HG03378 (cell line): ENCODE data around the gene SBK3.
"Not testable (repeated sequence)": the region's sequence is repeated elsewhere in the genome, so short reads cannot be mapped to it uniquely, and the experiment has no call there.

Experiments used
- ATAC-seq: cut with Tn5 transposase; IDR thresholded peaks from one replicate; pipeline ENCODE4 v1.9.1; 2021; ENCODE audit warnings: mild to moderate bottlenecking, moderate library complexity; ENCODE audit not compliant: unreplicated experiment

SBK3 gene

DNA sequence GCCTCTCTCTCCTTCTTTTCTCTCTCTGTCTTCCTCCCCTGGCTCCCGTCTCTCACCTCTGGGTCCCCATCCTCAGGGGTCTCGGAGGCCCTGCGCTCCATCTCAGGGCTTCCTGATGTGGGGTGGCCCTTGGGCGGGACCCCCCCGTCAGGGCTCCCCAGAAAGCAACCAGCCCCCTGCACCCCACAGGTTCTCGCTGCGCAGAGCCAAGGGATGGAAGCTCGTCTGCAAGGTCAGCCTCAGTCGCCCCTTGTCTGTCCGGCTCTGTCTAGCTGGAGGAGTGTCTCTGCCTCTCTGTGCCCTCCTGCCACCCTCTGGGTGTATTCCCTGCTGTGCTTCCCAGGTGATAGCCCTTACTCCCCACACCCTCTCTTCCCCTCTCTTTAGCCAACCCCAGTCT lies at the start of gene SBK3:
Gene SBK3, minus strand, starts transcription at position 101 of the 400 bp plus-strand sequence. Its CDS starts 0 bp downstream, at position 101.
- ATAC-seq = no peak

GRCh38 chr19:55593096-55593772 lies 47.9 kb upstream of the SBK3 start:
- ATAC-seq = no peak

GRCh38 chr19:55592391-55593090 lies 47.2 kb upstream of the SBK3 start:
- ATAC-seq = no peak

GRCh38 chr19:55591555-55591954 lies 46.2 kb upstream of the SBK3 start:
- no peak for ATAC-seq

- ATAC-seq = no peak
Observed at GRCh38 chr19:55590617-55591016, 45.3 kb upstream of the SBK3 start.

DNA sequence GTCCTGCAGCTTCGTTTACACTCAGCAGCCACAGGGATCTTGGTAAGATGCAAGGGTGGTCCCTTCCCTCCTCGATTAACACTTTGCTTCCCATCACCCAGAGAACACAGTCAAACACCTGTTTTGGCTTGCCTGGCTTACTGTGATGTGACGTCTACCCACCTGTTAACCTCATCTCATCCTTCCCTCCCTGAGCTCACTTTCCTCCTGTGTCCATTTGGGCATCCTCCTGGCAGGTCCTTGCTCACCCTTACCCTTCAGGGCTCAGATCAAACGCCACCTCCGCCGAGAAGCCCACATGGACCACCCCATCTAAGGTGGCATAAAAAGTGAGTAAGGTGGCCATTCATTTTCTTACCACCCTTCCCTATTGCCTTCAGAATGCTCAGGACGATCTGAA lies 44.8 kb upstream of the SBK3 start:
- no peak for ATAC-seq

GRCh38 chr19:55588738-55589137 lies 43.4 kb upstream of the SBK3 start:
- no peak for ATAC-seq

GRCh38 chr19:55586976-55587668 lies 41.8 kb upstream of the SBK3 start:
- no peak for ATAC-seq

DNA sequence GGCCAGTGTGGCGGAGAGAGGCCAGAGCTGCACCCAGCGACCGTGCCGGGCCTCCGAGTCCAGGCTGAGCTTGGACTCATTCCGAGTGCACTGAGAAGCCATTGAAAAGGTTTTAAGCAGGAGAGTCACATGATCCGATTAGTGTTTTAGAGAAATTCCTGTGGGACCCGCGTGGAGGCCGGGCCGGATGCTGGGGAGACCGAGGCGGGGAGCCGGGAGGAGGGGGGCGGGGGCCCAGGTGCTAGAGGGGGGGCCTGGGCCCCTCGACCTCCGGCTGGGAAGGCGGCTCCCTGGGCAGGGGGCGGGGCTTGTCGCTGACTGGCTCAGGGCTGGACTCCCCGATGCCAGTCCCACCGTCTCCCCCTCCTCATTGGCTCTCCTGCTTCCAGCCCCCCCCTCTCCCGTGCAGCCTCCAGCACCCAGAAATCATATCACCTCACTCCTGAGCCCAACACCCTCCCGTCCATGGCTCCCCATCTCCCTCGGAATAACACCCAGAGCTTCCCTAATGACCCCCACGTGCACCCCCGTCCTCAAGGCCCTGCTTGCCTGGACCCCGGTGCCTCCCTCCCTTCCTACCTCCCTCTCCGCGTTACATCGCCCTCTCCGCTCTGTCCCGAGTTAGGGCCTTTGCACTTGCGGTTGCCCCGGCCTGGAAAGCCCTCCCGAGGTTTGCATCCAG lies 40.5 kb upstream of the SBK3 start:
- ATAC-seq = no peak

DNA sequence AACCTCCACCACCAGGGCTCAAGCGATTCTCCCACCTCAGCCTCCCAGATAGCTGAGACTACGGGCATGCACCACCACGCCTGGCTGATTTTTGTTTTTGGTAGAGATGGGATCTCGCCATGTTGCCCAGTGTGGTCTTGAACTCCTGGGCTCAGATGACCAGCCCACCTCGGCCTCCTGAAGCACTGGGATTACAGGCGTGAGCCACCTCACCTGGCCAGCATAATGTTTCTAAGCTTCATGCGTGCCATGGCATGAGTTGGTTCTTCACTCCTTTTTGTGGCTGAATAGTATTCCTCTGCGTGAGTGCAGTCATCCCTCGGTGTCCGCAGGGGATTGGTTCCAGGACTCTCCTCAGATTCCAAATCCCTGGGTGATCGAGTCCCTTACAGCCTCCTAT lies 39.5 kb upstream of the SBK3 start:
- no peak for ATAC-seq

DNA sequence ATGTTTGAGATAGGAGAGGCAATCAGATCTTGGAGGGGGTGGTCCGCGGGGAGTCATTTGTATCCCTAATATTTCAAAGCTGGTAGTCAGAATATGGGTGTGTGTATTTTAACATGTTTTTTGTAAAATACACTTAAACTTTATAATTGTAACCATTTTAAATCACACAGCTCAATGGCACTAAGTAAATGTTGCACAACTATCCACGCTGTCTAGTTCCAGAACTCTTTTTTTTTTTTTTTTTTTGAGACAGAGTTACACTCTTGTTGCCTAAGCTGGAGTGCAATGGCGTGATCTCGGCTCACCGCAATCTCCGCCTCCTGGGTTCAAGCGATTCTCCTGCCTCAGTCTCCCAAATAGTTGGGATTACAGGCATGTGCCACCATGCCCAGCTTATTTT lies 38.6 kb upstream of the SBK3 start:
- not testable (repeated sequence) for ATAC-seq

GRCh38 chr19:55582284-55582683 lies 36.9 kb upstream of the SBK3 start:
- not testable (repeated sequence) for ATAC-seq

GRCh38 chr19:55581823-55582223 lies 36.5 kb upstream of the SBK3 start:
- no peak for ATAC-seq

- ATAC-seq = no peak
Observed at GRCh38 chr19:55581145-55581822, 35.9 kb upstream of the SBK3 start.

DNA sequence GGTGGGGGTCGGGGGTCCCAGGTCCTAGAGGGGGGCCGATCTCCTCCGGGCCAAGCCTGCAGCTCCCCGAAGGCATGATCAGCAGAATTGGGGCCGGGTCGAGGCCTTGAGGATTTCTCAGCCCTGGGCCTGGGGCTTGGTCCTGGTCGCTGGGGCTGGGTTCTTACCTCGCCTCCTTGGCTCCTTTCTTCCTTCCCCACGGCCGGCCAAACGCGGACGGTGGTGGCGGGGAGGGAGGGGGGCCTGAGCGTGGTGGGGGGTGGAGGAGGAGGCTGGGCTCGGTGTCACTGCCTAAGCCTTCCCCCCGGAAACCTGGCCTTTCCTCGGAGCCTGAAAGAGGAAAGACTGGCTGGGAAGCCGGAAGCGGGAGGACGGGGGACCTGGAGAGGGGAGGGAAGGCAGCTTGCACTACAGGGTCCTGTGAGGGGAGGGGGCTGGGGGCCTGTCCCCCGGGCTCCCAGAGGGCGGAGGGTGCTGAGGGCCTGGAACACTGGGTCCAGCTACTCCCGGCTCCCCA lies 35.3 kb upstream of the SBK3 start, which contains the start of gene ZNF579:
Gene ZNF579, minus strand, starts transcription at position 221 of the 517 bp plus-strand sequence. CDS start 1,209 bp downstream, outside the sequence.
- ATAC-seq = no peak

DNA sequence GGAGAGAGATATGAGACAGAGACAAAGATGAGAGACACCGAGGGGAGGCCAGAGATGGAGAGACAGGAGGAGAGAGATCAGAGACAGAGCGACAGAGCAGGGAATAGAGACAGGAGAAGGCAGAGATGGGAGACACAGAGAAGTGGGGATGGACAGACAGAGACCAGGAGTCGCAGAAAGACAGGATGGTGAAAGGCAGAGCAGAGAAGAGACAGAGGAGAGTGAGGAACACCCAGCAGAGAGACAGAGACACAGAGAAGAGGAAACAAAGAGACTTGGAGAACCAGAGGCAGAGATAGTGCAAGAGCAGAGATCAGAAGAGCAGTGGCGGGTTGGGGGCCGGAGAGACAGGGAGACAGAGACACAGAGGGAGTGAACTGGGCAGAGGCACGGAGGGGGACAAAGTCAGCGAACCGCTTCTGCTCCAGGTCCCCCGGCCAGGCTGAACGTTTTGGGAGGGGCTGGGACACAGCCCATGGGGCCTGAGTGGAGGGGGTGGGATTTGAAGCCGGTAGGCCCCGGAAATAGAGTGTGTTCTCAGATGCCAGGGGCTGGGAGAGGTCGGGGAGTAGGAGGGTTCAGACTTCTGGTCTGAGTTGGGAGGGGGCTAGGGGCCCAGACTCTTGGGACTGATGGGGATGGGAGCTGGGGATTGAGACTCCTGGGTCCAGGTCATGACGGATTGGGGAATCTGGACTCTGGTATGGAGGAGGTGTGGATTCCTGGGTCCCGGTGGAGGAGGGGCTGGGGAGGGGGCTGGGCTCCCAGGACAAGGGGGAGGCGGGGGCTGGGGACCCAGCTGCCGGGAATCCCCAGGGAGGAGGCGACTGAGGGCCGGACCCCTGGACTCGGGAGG lies 34.7 kb upstream of the SBK3 start:
- no peak for ATAC-seq

DNA sequence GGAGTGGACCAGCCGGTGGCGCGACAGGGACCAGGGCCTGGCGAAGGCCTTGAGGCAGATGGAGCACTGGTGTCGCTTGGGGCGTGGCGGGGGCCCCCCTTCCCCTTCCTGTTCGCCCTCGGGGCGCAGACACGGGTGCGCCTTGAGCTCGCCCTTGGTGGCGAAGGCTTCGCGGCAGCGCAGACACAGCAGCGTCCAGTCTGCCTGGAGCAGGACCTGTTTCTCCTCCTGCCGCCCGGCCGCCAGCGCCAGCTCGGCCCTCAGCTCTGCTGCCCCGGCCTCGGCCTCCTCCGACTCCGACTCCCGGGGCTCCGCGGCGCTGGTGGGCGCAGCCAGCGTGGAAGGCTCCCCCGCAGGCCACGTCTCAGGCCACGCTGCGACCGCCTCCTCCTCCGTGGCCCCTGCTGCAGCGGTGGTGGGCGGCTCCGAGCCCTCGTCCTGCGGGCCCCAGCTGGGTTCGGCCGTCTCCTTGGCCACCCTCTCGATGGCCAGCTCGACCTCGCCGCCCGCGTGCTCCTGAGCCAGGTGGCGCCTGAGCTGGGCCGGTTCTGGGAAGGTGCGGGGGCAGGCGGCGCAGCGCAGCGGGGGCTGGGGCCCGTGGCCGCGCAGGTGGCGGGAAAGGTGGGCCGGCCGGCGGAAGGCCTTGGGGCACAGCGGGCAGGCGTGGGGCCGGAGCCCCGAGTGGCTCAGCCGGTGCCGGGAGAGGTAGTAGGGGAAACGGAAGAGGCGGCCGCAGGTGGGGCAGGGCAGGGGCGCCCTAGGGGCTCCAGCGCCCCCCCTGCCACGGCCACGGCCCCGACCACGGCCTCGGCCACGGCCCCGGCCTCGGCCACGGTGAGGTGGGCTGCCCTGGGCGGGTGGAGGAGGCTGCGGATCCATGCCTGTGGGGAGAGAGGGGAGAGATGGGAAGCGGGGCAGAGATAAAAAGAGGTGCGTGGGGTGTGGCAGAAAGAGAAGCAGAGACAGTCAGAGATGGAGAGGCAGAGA lies 33.7 kb upstream of the SBK3 start:
- no peak for ATAC-seq

GRCh38 chr19:55578031-55578760 lies 32.9 kb upstream of the SBK3 start:
- no peak for ATAC-seq
